A673 (cell line): ENCODE results near the gene FAM163B. TPM values are rescaled to one million over a fixed set of nuclear protein-coding genes. Genes with fewer than 3 reads are reported as not detected.

ENCODE experiments used
- BruUV-seq: library from RNA; stranded (reverse); fragments of 400-500 nt; replicated peaks from 2 replicates; lab custom pipeline; 2021; lab: Mats Ljungman, UMichigan
- CTCF ChIA-PET: fragments of 300-600 bp; sonication (Branson Sonifier 250); formaldehyde crosslinking; loops from one replicate; lab custom pipeline; 2022; ENCODE audit warnings: antibody characterized with exemption; lab: Charles Lee
- POLR2A ChIA-PET: fragments of 300-600 bp; sonication (Branson Sonifier 250); formaldehyde crosslinking; loops from one replicate; lab custom pipeline; 2022; ENCODE audit warnings: antibody characterized with exemption; ENCODE audit not compliant: low non-redundant PET; lab: Charles Lee
- DNase-seq: peaks from one replicate; pipeline ENCODE4 v3.0.0-alpha.2; 2015; ENCODE audit warnings: low spot score
- H3K27ac ChIP-seq: fragments of 200-600 bp; sonication (generic); 2 replicates; pipeline ENCODE4 v1.5.1; 2016; ENCODE audit warnings: mixed run types, low read depth, mild to moderate bottlenecking, mixed read lengths, antibody characterized with exemption, low read length; ENCODE audit not compliant: poor library complexity, severe bottlenecking
- H3K27me3 ChIP-seq: fragments of 200-600 bp; sonication (generic); replicated peaks from 2 replicates; pipeline ENCODE4 v1.6.1; 2017; ENCODE audit warnings: mixed run types, low read depth, mild to moderate bottlenecking, mixed read lengths, antibody characterized with exemption, low read length; ENCODE audit not compliant: insufficient read depth, poor library complexity
- H3K36me3 ChIP-seq: fragments of 200-600 bp; sonication (generic); 2 replicates; pipeline ENCODE4 v1.6.1; 2016; ENCODE audit warnings: mixed run types, mild to moderate bottlenecking, mixed read lengths, antibody characterized with exemption, low read length; ENCODE audit not compliant: insufficient read depth, poor library complexity, severe bottlenecking
- H3K4me1 ChIP-seq: fragments of 200-600 bp; sonication (generic); 2 replicates; pipeline ENCODE4 v1.6.1; 2017; ENCODE audit warnings: mixed run types, mild to moderate bottlenecking, mixed read lengths, antibody characterized with exemption, low read length; ENCODE audit not compliant: insufficient read depth, poor library complexity, severe bottlenecking
- H3K4me3 ChIP-seq: fragments of 200-600 bp; sonication (generic); 2 replicates; pipeline ENCODE4 v1.5.1; 2016; ENCODE audit warnings: low read depth, mixed run types, mild to moderate bottlenecking, mixed read lengths, low read length; ENCODE audit not compliant: poor library complexity, severe bottlenecking
- H3K9me3 ChIP-seq: fragments of 200-600 bp; sonication (generic); 2 replicates; pipeline ENCODE4 v1.6.1; 2016; ENCODE audit warnings: mixed run types, low read depth, mild to moderate bottlenecking, mixed read lengths, antibody characterized with exemption, low read length; ENCODE audit not compliant: poor library complexity, severe bottlenecking
- CTCF ChIP-seq: fragments of 300-800, 200-600 bp; sonication (generic); conservative IDR thresholded peaks from 2 replicates; pipeline ENCODE4 v1.5.1; 2017; ENCODE audit warnings: low read depth, mild to moderate bottlenecking, antibody characterized with exemption, low read length, moderate library complexity, mixed read lengths
- EZH2 ChIP-seq: fragments of 200-600 bp; sonication (generic); IDR thresholded peaks from 2 replicates; pipeline ENCODE4 v1.6.1; 2017; ENCODE audit warnings: borderline replicate concordance, low read depth, mild to moderate bottlenecking, mixed read lengths, antibody characterized with exemption, low read length; ENCODE audit not compliant: poor library complexity, severe bottlenecking
- intact Hi-C: fragments of 100-400 bp; cut with micrococcal nuclease; formaldehyde crosslinking; loops from one replicate; pipeline ENCODE4 v1.10.0; 2022; ENCODE audit not compliant: unreplicated experiment
- total RNA-seq: library from RNA; stranded (reverse); gene quantifications from 2 replicates; pipeline ENCODE4 v1.2.3, GENCODE V29; 2021

FAM163B gene
- total RNA-seq, 1 experiment from 2014 or later = not detected

GRCh38 chr9:133608889-133609288, 300 bp downstream of the FAM163B start:
- H3K9me3 ChIP-seq = no peaks in the 10 kb centered on the region
- no peaks in the 10 kb centered on the region for H3K36me3 ChIP-seq
- no peak overlapping the region for H3K27ac ChIP-seq
- peaks cover 58% of the 10 kb centered on the region for H3K27me3 ChIP-seq
- no peak for TF ChIP-seq CTCF
- no peak for TF ChIP-seq EZH2
- no peak for DNase-seq
- CTCF ChIA-PET = no interaction called here
- H3K4me3 ChIP-seq = no peak overlapping the region
- POLR2A ChIA-PET = interaction anchor here (0.6 kb wide), 1 partner anchor 607 kb away, joined by 9 read pairs; no protein-coding TSS in a partner anchor
- BruUV-seq = no TSS peak
- intact Hi-C loops = loop anchor here (10.0 kb wide), 1 partner anchor 116 kb away; no protein-coding TSS in a partner anchor
- H3K4me1 ChIP-seq = peaks cover 9% of the 10 kb centered on the region

GRCh38 chr9:133608382-133608781, 807 bp downstream of the FAM163B start:
- no TSS peak for BruUV-seq
- ChIA-PET CTCF (no interaction called here), POLR2A (interaction anchor here (0.6 kb wide), 1 partner anchor 607 kb away, joined by 9 read pairs; no protein-coding TSS in a partner anchor)
- intact Hi-C loops = loop anchor here (10.0 kb wide), 1 partner anchor 116 kb away; no protein-coding TSS in a partner anchor
- DNase-seq = no peak
- Histone ChIP-seq H3K27me3 (peaks cover 53% of the 10 kb centered on the region), H3K9me3 (no peaks in the 10 kb centered on the region), H3K4me3 (no peak overlapping the region), H3K36me3 (no peaks in the 10 kb centered on the region), H3K27ac (no peak overlapping the region), H3K4me1 (peaks cover 9% of the 10 kb centered on the region)
- TF ChIP-seq CTCF (no peak), EZH2 (no peak)

GRCh38 chr9:133607976-133608375, 1.2 kb downstream of the FAM163B start:
- no peak for DNase-seq
- no TSS peak for BruUV-seq
- H3K4me1 ChIP-seq = peaks cover 9% of the 10 kb centered on the region
- ChIA-PET CTCF (no interaction called here), POLR2A (no interaction called here)
- intact Hi-C loops = loop anchor here (10.0 kb wide), 1 partner anchor 117 kb away; no protein-coding TSS in a partner anchor
- peaks cover 49% of the 10 kb centered on the region for H3K27me3 ChIP-seq
- TF ChIP-seq EZH2 (no peak), CTCF (no peak)
- H3K27ac ChIP-seq = no peak overlapping the region
- no peaks in the 10 kb centered on the region for H3K9me3 ChIP-seq
- no peaks in the 10 kb centered on the region for H3K36me3 ChIP-seq
- no peak overlapping the region for H3K4me3 ChIP-seq
